DMS53 (cell line): ENCODE data around the gene LCORL.
A peak's percentile ranks its signal among the peaks of the same experiment; 100 is the strongest.
"Not testable (repeated sequence)": the region's sequence is repeated elsewhere in the genome, so short reads cannot be mapped to it uniquely, and the experiment has no call there.

Source experiments
- DNase-seq: peaks from one replicate; lab custom pipeline; 2025; lab: John Stamatoyannopoulos, UW

LCORL gene

DNA sequence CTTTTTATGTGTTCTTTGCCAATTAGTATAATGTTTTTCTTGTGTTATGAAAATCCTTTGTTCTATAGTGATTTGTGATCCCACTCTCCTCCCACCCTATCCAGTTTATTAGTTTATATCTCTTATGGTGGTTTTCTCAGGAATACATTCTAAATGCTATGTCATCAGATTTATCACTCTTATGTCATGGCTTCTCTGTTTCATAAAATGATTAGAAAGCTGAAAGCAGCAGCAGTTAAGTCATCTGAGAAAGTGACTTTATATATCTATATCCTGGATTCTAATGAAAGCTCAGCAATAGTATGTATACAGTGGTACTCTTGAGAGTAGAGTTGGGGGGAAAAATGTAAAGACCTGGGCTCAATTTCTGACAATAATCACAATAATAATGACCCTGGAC lies 169.6 kb downstream of the LCORL start:
- no peak for DNase-seq

DNA sequence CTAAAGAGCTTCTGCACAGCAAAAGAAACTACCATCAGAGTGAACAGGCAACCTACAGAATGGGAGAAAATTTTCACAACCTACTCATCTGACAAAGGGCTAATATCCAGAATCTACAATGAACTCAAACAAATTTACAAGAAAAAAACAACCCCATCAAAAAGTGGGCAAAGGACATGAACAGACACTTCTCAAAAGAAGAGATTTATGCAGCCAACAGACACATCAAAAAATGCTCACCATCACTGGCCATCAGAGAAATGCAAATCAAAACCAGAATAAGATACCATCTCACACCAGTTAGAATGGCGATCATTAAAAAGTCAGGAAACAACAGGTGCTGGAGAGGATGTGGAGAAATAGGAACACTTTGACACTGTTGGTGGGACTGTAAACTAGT lies 171.3 kb downstream of the LCORL start:
- DNase-seq = not testable (repeated sequence)

DNA sequence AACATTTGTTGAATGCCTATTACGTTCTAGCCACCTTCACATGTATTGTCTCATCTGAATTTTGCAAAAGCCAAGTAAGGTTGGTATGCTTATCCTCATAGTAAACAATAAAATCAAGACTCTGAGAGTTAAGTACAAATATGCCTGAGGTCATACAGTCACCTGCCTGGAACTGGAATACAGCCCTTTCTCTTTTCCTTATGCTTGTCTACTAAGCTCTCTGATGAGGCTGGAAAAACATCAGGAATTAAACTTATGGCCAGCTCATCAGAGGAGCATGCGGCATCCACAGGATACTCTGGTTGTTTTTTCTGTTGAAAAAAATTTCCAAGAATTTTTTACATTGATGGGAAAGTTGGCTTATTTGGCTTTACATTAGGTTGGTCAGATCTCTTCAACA lies 175.3 kb downstream of the LCORL start:
- no peak for DNase-seq

DNA sequence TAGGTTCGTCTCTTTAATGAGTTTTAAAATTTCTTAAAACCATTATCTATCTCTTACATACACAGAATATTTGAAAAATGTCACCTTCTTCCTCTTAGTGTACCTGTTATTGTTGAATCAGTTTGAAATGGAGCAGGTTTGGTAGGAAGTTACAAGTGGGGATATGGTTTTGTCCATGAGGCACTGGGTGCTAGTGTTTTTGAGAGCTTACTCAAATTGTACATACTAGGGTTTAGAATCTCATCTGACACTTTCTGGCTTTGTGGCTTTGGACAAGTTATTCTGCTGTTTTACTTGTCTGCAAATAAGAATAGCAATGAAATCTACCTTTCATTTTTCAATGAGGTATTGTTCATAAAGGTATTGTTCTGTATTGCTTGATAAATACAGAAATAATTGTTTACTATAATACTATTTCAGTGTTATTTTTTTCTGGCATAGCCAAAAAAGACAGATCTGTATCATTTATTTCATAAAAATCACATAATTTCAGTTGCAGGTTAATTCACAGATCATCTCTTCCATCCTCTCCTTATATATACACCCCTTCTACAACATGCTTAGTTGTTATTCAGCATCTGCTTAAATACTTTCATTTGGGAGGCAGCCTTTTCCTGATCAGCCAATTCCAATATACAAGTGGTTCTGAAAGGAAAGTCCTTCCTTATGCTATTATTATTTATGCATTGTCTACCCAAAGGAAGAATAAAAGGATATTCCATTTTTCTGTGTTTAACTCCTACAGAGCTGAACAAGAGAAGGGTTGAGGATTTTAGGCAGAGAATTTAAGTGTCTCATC lies 197.5 kb downstream of the LCORL start:
- DNase-seq = no peak

DNA sequence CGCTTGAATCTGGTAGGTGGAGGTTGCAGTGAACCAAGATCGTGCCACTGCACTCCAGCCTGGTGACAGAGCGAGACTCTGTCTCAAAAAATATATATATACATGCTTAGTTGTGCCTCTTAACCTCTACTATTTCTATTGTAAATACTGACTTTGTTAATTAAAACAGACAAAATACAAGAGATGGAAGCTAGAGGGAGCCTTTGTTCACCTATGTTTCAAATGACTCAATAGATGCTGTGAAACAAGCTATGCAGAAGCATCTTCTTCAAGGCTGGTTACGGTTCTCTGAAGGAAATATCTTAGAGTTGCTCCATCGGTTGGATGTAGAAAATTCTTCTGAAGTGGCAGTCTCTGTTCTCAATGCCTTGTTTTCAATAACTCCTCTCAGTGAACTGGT lies 204.5 kb downstream of the LCORL start:
- peak; percentile 66 for DNase-seq

DNA sequence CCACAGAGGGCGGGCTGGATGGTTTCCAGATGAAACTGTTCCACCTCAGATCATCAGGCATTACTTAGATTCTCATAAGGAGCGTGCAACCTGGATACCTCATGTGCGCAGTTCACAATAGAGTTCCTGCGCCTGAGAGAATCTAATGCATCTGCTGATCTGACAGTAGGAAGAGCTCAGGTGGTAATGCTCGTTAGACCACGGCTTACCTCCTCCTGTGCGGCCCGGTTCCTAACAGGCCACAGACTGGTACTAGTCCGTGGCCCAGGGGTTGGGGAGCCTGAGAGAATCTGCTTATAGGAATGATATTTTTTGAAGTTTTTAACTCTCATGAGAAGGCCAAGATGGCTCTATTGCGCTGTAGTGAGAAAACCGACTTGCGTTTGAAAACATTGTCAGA lies 205.4 kb downstream of the LCORL start:
- no peak for DNase-seq

DNA sequence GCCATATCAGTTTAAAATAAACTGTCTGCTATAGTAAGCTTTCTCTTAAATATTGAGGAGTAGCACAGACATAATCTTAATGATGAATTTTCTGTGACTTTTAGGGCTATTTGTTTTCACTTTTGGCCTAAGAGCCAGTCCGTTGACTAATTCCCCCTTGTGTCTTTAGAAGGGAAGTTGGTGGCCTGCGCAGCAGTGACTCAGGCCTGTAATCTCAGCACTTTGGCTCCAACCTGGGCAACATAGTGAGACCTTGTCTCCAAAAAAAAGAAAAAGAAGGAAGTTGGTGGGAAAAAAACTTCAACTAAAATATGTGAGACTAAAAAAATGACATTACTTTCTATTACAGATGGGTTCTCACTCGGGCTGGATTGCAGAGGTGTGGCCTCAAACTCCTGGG lies 207.4 kb downstream of the LCORL start:
- no peak for DNase-seq

DNA sequence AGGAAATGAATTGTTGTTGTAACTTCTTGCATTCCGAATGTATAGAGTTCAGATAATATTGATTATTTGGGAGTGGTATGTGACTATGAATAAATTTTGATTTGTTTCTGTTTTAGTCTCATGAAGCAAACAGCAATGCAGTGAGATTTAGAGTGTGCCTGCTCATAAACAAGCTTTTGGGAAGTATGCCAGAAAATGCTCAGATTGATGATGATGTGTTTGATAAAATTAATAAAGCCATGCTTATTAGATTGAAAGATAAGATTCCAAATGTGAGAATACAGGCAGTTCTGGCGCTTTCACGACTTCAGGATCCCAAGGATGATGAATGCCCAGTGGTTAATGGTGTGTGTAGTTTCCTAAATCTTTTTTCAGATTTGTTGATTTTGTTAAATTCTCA lies 208.8 kb downstream of the LCORL start:
- no peak for DNase-seq

DNA sequence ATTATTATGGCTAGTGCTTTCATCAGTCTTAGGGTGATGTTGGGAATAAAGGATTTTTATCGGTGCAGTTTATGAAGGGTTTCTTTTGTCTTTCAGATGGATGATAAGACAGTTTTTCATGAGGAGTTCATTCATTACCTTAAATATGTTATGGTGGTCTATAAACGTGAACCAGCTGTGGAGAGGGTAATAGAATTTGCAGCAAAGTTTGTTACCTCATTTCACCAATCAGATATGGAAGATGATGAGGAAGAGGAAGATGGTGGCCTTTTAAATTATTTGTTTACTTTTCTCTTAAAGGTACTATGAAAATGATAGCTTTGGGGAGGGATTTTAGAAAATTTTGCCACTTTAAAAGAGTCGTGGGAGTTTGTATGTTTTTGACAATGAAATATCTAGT lies 209.4 kb downstream of the LCORL start:
- DNase-seq = no peak

DNA sequence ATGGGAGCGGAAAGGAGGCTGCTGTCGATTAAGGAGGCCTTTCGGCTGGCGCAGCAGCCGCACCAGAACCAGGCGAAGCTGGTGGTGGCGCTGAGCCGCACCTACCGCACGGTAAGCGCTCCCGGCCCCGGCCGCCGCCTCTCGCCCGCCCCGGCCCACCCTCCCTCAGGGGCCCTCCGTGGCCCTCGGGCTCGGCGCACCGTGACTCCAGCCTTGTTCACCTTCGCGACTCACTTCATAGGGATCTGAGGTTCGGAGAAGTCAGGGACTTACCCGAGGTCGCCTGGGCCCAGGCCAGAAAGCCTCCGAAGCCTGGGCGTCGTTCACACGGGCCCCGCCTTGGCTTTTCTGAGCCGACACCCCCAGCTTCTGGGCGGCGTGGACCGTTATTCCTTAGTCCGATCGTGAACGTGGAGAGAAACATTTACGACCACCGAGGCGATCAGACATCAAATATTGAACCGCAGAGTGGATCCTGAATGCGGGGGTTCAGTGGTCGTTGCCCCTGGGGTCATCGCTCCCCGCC lies 210.4 kb downstream of the LCORL start:
- peak; percentile 81 for DNase-seq

DNA sequence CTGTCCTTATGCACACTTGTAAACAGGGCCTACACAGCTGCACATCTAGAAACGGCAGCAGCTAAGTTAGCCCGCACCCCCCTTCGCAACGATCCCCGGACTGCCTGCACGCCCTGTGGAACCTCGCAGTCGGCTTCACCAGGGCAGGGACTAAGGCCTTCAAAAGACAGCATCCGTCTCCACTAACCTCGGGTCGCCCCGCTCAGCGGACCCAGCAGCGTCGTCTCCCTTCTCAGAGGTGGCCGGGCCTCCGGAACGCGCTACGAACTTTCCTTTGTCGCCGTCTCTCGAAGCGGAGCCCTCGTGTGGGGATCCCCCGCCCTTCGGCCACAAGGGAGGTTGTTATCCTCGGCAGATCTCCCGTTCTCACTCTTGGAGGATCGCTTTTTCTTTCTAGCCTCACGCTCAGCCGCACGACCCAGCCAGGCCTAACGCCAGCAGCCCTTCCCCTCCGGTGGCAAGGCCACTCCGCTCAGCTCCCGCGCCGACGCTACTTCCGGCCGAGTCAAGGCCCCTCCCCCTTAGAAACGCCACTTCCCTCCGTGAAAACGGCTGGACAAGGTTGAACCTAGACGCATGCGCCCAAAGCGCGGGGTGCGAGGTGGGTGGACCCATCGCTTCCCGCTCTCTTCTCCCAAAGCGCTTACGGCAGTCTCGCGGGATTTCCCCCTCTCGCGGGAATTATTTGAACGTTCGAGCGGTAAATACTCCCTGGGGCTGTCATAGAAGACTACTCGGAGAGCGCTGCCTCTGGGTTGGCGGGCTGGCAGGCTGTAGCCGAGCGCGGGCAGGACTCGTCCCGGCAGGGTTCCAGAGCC lies 211.1 kb downstream of the LCORL start, which contains the start of the genes DCAF16 and NCAPG:
DCAF16 (minus strand) TSS at position 498 of the 818 bp plus-strand sequence. CDS start 6,616 bp downstream, outside the sequence.
NCAPG (plus strand) TSS at position 720 of the 818 bp plus-strand sequence. CDS start 99 bp downstream, outside the sequence.
- peak; percentile 100 for DNase-seq

DNA sequence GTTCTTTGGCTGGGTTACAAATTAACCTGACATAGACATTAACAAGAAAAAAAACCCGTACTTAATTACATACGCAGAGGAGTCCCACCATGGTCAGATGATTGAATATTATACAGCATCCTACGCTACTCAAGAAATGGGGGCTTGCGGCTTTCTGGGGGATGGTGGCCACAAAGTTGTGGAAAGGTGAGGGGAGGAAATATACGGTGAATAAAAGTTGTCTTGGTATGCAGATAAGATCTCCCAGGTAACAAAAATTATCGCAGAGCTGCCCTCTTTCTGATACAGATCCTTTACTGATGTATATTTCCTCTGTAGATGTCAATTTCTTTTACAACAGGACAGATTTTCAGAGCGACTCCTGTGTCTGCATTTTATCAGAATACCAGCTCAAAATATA lies 211.9 kb downstream of the LCORL start:
- DNase-seq = peak; percentile 43

DNA sequence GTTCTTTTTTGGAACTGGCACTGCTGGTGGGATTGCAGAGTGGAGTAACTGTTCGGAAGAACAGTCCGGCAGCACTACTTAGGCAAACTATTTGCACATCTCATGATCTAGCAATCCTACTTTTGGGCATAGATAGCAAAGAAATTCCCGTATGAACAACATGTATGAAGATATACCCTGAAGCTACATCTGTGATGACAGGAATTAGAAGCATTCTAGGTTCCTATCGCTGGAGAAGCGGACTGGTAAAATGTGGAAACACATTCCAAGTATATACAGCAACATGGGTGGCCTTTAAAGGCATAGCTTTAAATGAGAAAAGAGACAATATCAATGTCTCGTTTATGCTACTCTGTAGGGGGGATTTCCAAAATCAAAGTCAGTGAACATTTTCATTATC lies 214.1 kb downstream of the LCORL start:
- no peak for DNase-seq

DNA sequence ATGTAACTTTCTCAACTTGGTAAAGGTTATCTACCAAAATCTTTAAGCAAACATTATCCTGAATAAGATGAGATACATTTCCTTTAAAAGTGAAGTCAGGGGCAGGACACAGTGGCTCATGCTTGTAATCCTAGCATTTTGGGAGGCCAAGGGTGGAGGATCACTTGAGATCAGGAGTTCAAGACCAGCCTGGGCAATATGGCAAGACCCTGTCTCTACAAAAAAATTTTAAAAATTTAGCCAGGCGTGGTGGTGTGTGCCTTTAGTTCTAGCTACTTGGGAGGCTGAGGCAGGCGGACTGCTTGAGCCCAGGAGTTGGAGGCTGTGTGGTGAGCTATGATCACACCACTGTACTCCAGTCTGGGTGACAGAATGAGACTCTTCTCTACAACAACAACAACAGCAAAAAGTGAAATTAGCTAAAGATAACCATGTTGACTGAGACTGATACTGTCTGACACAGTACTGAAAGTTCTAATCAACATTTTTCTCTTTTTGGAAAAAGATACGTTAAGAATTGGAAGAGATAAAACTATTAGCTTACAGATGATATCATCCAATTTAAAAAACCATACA lies 215.9 kb downstream of the LCORL start:
- DNase-seq = no peak

DNA sequence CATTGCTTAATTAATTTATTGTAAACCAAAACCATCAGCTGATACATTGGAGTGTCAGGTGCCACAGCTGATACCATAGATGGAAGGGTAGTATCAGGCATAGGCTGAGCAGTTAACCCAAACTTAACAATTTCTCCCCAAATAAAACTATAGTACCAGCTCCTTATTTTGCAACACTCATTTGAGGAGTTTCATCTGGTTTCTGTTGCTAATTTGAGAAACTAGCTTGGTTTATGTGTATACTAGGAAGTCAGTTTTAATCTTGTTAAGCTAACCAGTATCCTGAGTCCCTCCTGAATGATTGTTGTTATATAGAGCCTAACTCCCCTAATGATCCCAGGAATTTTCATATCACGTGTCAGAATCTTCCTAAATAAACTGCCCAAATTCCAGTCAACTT lies 223.7 kb downstream of the LCORL start:
- no peak for DNase-seq

DNA sequence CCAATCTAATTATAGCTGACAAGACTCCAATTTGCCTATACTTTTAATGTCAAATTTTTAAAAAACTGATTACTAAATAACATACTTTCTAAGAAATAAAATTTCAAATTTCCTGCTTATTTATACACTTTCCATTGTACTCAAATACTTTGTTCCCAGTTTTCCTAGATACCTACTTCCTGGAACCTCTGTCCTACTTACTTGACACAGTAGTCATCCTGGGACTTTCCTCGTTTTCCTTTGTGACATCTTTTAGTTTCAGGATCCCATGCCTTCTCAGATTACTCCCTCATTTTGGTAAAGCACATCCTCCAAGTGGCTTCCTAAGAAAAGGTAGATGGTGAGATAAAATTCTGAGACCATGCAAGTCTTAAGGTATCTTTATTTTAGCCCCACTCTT lies 226.8 kb downstream of the LCORL start:
- no peak for DNase-seq
